OCI-LY1 (cell line): Measurements from ENCODE around the gene CDC6.

Experiments
- H2AFZ ChIP-seq: fragments of 200-600 bp; sonication (generic), shearing (Covaris generic); 2 replicates; pipeline ENCODE4 v1.6.0; 2014; ENCODE audit warnings: antibody characterized with exemption, mild to moderate bottlenecking, low read length
- H3F3A ChIP-seq: fragments of 200-600 bp; sonication (generic), shearing (Covaris generic); 2 replicates; pipeline ENCODE4 v1.6.0; 2014; ENCODE audit warnings: mild to moderate bottlenecking, antibody characterized with exemption, low read length, moderate library complexity; ENCODE audit not compliant: insufficient read depth
- H3K27ac ChIP-seq: fragments of 200-600 bp; sonication (generic); 2 replicates; pipeline ENCODE4 v1.5.1; 2014; ENCODE audit warnings: low read length, mixed run types, mild to moderate bottlenecking, low read depth; ENCODE audit not compliant: poor library complexity, severe bottlenecking
- H3K27me3 ChIP-seq: fragments of 200-600 bp; sonication (generic); 2 replicates; pipeline ENCODE4 v1.6.0; 2014; ENCODE audit warnings: antibody characterized with exemption, mild to moderate bottlenecking, low read length, moderate library complexity; ENCODE audit not compliant: insufficient read depth
- H3K36me3 ChIP-seq: fragments of 200-600 bp; sonication (generic); 2 replicates; pipeline ENCODE4 v1.6.1; 2014; ENCODE audit warnings: mild to moderate bottlenecking, antibody characterized with exemption, low read length, moderate library complexity, mixed read lengths; ENCODE audit not compliant: insufficient read depth
- H3K4me1 ChIP-seq: fragments of 200-600 bp; sonication (generic); 2 replicates; pipeline ENCODE4 v1.5.1; 2014; ENCODE audit warnings: mild to moderate bottlenecking, low read length, moderate library complexity; ENCODE audit not compliant: insufficient read depth, severe bottlenecking
- H3K4me2 ChIP-seq: fragments of 200-600 bp; sonication (generic), shearing (Covaris generic); 2 replicates; pipeline ENCODE4 v1.6.1; 2014; ENCODE audit warnings: low read length
- H3K4me3 ChIP-seq: fragments of 200-600 bp; sonication (generic); 2 replicates; pipeline ENCODE4 v1.5.1; 2014; ENCODE audit warnings: low read length, low read depth, mild to moderate bottlenecking, mixed read lengths; ENCODE audit not compliant: poor library complexity, severe bottlenecking
- H3K79me2 ChIP-seq: fragments of 200-600 bp; shearing (Covaris generic); 2 replicates; pipeline ENCODE4 v1.6.1; 2016; ENCODE audit warnings: mixed run types, low read length, mixed read lengths; ENCODE audit not compliant: insufficient read depth
- H3K9ac ChIP-seq: fragments of 200-600 bp; sonication (generic), shearing (Covaris generic); 2 replicates; pipeline ENCODE4 v1.6.1; 2014; ENCODE audit warnings: mild to moderate bottlenecking, low read length, mixed read lengths
- H3K9me2 ChIP-seq: fragments of 200-600 bp; sonication (generic), shearing (Covaris generic); 2 replicates; pipeline ENCODE4 v1.6.1; 2014; ENCODE audit warnings: low read depth, mild to moderate bottlenecking, low read length, mixed read lengths
- H3K9me3 ChIP-seq: fragments of 200-600 bp; shearing (Covaris generic); 2 replicates; pipeline ENCODE4 v1.6.1; 2014; ENCODE audit warnings: low read length, mixed read lengths
- H4K20me1 ChIP-seq: fragments of 200-600 bp; sonication (generic), shearing (Covaris generic); 2 replicates; pipeline ENCODE4 v1.6.0; 2016; ENCODE audit warnings: mild to moderate bottlenecking, low read length; ENCODE audit not compliant: insufficient read depth
- EZH2 ChIP-seq: fragments of 200-600 bp; sonication (generic), shearing (Covaris generic); IDR thresholded peaks from 2 replicates; pipeline ENCODE4 v1.8.0; 2017; ENCODE audit warnings: borderline replicate concordance, mixed run types, mild to moderate bottlenecking, antibody characterized with exemption, low read length, moderate library complexity, mixed read lengths
- TF ChIP-seq, protein P1 (sequence below): fragments of 200-600 bp; sonication (generic), shearing (Covaris generic); IDR thresholded peaks from 2 replicates; pipeline ENCODE4 v1.5.1; 2017; ENCODE audit warnings: mild to moderate bottlenecking, antibody characterized with exemption, low read length, moderate library complexity, mixed read lengths

The CDC6 gene

DNA sequence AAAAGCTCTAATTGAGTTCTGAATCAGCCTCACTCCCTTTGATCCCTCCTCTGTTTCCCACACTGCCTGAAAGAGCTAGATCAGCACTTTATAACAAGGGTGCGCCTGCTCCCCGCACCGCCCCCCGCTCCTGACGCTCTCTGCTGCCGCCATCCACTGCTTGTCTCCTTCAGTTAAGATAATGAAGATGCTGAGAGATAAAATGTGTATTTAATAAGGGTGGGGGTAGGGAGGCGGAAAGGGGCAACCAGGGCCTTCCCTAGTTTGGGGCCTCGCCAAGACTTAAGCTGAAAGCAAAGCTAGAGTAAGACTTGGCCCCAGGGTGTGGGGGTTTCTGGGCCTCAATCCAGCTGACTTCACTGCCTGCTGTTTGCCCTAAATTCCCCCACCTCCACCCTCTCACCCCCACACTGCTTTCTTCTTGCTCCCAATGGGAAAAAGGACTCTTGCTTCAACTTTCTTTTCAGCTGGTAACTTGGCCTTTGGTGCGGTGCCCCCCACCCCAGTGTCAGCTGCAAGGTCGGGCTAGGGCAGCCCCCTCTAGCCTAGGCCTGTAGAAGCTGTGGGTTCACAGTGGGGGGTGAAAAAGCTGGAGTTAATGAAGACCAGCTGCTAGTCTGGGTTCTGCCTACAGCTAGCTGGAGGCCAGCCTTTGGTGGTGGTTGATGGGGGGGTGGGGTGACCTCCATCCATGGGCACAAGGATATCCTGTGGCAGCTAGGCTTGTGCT, 19.5 kb downstream of the CDC6 start:
- TF ChIP-seq, protein P1, sequence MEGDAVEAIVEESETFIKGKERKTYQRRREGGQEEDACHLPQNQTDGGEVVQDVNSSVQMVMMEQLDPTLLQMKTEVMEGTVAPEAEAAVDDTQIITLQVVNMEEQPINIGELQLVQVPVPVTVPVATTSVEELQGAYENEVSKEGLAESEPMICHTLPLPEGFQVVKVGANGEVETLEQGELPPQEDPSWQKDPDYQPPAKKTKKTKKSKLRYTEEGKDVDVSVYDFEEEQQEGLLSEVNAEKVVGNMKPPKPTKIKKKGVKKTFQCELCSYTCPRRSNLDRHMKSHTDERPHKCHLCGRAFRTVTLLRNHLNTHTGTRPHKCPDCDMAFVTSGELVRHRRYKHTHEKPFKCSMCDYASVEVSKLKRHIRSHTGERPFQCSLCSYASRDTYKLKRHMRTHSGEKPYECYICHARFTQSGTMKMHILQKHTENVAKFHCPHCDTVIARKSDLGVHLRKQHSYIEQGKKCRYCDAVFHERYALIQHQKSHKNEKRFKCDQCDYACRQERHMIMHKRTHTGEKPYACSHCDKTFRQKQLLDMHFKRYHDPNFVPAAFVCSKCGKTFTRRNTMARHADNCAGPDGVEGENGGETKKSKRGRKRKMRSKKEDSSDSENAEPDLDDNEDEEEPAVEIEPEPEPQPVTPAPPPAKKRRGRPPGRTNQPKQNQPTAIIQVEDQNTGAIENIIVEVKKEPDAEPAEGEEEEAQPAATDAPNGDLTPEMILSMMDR: no peak
- TF ChIP-seq EZH2: no peak
- Histone ChIP-seq H3K27me3 (no peaks in the 10 kb centered on the region), H3F3A (no peaks in the 10 kb centered on the region), H3K4me1 (peaks cover 11% of the 10 kb centered on the region), H3K27ac (no peak overlapping the region), H3K4me2 (no peak overlapping the region), H3K9ac (no peak overlapping the region), H3K36me3 (peaks cover 37% of the 10 kb centered on the region), H3K9me2 (no peaks in the 10 kb centered on the region), H3K9me3 (no peaks in the 10 kb centered on the region), H3K79me2 (no peaks in the 10 kb centered on the region), H2AFZ (no peak overlapping the region), H3K4me3 (no peak overlapping the region), H4K20me1 (no peaks in the 10 kb centered on the region)

DNA sequence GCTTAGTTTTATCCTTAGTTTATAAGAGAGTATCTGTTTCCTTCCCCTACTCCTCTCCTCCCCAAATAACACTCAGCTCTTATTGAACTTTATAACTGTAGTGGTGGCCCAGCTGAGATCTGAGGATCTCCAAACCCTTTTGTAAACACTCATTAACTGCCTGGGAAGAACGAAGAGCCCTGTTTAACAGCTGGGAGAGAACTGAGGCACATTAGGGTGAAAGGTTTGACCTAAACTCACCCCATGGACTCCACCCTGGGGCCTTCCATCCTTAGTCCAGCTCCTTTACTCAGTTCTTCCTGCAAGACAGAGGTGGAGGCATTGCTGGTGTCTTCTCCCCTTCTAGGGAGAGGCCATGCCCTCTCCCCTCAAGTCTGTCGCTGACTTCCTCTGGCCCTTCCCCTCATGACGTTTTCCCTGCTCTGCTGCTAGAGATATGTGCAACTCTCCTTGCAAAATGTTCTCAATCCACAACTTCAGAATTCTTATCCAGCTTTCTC, 20.1 kb downstream of the CDC6 start:
- no peak overlapping the region for H3K27ac ChIP-seq
- H3K9me3 ChIP-seq: no peaks in the 10 kb centered on the region
- H4K20me1 ChIP-seq: no peaks in the 10 kb centered on the region
- H3K4me3 ChIP-seq: no peak overlapping the region
- H3K79me2 ChIP-seq: no peaks in the 10 kb centered on the region
- no peak overlapping the region for H3K9ac ChIP-seq
- TF ChIP-seq, protein P1: no peak
- TF ChIP-seq EZH2: no peak
- H3K36me3 ChIP-seq: peaks cover 30% of the 10 kb centered on the region
- no peak overlapping the region for H3K4me2 ChIP-seq
- peaks cover 18% of the 10 kb centered on the region for H3K4me1 ChIP-seq
- no peaks in the 10 kb centered on the region for H3K9me2 ChIP-seq
- no peaks in the 10 kb centered on the region for H3F3A ChIP-seq
- no peaks in the 10 kb centered on the region for H3K27me3 ChIP-seq
- no peak overlapping the region for H2AFZ ChIP-seq

DNA sequence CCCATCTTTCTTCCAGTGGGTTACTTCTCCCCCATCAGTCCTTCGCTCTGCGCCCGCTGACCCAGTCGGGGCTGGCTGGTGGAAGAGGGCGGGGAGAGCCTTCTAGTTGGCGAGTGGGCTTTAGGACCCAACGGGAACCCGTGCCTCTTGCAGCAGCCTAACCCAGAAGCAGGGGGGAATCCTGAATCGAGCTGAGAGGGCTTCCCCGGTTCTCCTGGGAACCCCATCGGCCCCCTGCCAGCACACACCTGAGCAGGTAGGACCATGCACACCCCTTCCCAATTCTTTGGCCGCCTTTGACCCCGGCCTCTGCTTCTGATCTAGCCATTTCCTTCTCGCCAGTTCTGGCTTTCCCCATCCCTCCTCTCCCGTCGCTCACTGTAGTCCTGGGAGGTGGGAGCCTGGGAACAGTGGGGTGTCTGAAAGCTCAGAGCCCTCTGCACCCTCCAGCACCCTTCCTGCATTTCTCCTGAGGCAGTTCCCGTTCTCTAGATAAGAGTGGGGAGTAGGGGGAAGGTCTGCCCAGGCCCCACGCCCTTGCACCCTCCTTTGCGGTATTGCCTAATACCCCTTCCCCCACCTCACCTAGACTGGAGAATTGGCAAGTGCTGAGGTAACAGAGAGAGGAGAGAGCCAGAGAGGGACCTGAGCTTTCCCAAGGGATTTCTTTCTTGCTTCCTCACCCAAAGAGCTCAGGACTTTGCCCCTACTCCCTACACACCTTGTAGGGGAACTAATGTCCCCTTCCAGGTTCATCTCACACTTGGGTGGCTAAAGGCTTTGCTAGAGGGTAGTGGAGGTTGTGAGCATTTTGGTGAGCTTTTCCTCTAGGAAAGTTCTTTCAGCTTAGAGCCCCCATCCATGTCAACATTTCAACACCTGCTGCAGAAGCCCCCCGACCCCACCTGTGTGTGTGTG, 21.6 kb downstream of the CDC6 start, which contains the start of gene RARA:
RARA (plus strand) TSS at position 150 of the 918 bp plus-strand sequence. CDS start 22,039 bp downstream, outside the sequence.
- H4K20me1 ChIP-seq: no peaks in the 10 kb centered on the region
- H3K36me3 ChIP-seq: peaks cover 15% of the 10 kb centered on the region
- H3F3A ChIP-seq: no peaks in the 10 kb centered on the region
- no peak within 1 kb of the TSS for H3K9ac ChIP-seq
- H3K4me1 ChIP-seq: peaks cover 20% of the 10 kb centered on the region
- TF ChIP-seq EZH2: no peak
- TF ChIP-seq, protein P1: no peak
- no peak within 1 kb of the TSS for H2AFZ ChIP-seq
- H3K27me3 ChIP-seq: no peaks in the 10 kb centered on the region
- no peak within 1 kb of the TSS for H3K4me3 ChIP-seq
- H3K27ac ChIP-seq: no peak within 1 kb of the TSS
- H3K9me2 ChIP-seq: no peaks in the 10 kb centered on the region
- H3K4me2 ChIP-seq: peak within 1 kb of the TSS; percentile 27
- no peaks in the 10 kb centered on the region for H3K9me3 ChIP-seq
- H3K79me2 ChIP-seq: no peaks in the 10 kb centered on the region
